ENCODE measurements around the gene YES1.
"Not testable (repeated sequence)": the region's sequence is repeated elsewhere in the genome, so short reads cannot be mapped to it uniquely, and the experiment has no call there.

The YES1 gene

DNA sequence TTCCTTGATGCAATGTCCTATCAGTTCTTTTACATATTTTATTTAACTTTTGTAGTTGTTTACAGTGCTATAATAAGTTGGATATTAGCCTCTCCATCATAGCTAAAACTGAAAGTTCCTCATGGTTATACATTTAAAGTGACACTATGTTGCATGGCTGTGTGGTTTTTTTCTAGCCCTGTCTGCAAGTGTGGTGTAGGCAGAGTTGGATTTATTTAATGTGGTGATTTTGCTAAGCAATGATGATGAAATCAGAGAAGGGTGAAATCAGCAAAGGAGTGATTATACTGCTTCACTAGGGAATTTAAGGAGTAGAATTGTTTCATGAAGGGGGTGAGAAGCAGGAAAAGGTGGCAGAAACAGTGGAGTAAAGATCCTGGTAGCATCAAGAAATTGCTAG lies 81.3 kb downstream of the YES1 start:
- in situ Hi-C loops (cut with MboI; ENCODE audit: low sequenced_read_pairs) = no loop called here

- in situ Hi-C loops (cut with MboI; ENCODE audit: low sequenced_read_pairs) = not testable (repeated sequence)
These were observed 81.9 kb downstream of the YES1 start for GRCh38 chr18:730120-730519.

DNA sequence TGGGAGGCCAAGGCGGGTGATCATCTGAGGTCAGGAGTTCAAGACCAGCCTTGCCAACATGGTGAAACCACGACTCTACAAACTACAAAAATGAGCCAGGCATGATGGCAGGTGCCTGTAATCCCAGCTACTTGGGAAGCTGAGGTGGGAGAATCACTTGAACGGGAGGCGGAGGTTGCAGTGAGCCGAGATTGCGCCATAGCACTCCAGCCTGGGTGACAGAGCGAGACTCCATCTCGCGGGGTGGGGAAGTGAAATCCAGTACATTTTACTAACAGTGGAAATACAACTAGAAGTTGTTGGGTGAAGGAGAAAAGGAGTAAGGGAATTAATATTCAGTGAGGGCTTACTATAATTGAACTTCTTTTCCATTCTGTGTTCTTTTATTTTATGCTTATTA lies 86.4 kb downstream of the YES1 start:
- in situ Hi-C loops (cut with MboI; ENCODE audit: low sequenced_read_pairs) = no loop called here

GRCh38 chr18:723541-724080 lies 88.4 kb downstream of the YES1 start:
- in situ Hi-C loops (cut with MboI; ENCODE audit: low sequenced_read_pairs) = no loop called here

DNA sequence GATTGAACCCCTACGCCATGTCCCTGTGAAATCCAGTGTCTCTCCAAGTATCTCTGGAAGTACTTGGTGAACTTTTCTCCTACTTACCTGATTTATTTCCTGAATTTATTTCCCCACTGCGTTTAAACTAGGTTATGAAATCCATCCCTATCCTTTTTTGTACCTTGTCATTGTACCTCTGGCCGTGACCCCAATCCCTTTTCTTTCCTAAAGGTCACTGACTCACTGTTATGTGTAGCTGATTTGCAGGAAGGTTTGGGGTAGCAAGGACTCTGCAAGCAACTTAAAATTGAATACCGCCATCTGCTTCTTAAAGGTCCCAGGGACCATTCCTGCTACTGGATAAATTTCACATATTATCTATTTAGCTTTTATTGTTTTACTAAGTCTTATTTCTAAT lies 95.0 kb downstream of the YES1 start:
- in situ Hi-C loops (cut with MboI; ENCODE audit: low sequenced_read_pairs) = no loop called here

DNA sequence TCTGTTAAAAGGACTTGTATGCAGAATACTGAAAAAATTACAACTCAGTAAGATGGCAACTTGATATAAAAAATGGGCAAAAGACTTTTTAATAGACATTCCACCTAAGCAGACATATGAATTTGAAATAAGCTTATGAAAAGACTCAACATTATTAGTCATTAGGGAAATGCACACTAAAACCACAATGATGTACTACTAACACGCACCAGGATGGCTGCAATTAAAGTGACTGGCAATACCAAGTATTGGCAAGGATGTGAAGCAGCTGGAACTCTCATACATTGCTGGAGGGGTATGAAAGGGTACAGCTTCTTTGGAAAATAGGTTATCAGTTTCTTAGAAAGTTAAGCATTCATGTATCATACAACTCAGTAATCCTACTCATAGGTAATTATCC lies 96.4 kb downstream of the YES1 start:
- in situ Hi-C loops (cut with MboI; ENCODE audit: low sequenced_read_pairs) = no loop called here

DNA sequence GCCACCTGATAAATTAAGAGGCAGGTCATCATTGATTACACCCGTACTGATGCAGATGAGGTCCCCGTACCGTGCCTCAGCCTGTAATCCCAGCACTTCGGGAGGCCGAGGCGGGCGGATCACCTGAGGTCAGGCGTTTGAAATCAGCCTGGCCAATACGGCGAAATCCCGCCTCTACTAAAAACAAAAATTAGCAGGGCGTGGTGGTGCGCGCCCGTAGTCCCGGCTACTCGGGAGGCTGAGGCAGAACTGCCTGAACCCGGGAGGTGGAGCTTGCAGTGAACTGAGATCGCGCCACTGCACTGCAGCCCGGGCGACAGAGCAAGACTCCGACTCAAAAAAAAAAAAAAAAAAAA lies 98.9 kb downstream of the YES1 start:
- in situ Hi-C loops (cut with MboI; ENCODE audit: low sequenced_read_pairs) = no loop called here

DNA sequence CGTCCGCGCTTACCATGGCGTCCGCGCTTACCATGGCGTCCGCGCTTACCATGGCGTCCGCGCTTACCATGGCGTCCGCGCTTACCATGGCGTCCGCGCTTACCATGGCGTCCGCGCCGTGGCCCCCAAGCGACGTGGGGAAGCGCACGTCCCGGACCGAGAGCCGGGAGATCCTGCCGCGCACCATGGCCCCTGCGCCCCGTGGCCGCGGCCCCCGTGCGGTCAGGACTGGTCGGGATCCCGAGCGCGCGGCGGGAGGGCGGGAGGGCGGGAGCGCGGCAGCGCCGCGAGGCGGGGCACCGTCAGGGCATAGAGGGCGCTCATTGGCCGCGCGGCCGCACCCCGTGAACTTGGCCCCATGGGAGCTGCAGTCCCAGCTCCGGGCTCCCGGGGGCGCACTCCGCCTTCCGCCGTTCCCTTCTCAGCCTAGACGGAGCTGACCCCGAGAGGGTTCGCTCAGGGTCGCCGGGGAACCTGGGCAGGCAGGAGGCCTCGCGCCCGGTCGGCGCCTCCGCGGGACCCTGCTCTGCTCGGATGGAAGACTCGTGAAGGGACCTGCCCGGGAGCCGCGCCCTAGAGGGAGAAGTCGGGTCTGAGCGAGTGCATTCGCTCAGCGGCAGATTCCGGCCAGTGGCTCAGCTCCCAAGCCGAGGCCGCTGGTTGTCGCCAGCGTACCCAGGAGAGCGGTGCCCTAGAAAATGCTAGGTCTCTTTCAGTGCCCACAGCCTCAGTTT lies 99.5 kb downstream of the YES1 start, which contains the start of gene ENOSF1:
Gene ENOSF1 (minus strand): TSS at position 230 of the 734 bp plus-strand sequence. CDS start 43 bp downstream, at position 187.
- in situ Hi-C loops (cut with MboI; ENCODE audit: low sequenced_read_pairs) = no loop called here

- in situ Hi-C loops (cut with MboI; ENCODE audit: low sequenced_read_pairs) = no loop called here
These were observed 100.2 kb downstream of the YES1 start for GRCh38 chr18:711657-712400.

GRCh38 chr18:711310-711656 lies 100.8 kb downstream of the YES1 start:
- in situ Hi-C loops (cut with MboI; ENCODE audit: low sequenced_read_pairs) = no loop called here

DNA sequence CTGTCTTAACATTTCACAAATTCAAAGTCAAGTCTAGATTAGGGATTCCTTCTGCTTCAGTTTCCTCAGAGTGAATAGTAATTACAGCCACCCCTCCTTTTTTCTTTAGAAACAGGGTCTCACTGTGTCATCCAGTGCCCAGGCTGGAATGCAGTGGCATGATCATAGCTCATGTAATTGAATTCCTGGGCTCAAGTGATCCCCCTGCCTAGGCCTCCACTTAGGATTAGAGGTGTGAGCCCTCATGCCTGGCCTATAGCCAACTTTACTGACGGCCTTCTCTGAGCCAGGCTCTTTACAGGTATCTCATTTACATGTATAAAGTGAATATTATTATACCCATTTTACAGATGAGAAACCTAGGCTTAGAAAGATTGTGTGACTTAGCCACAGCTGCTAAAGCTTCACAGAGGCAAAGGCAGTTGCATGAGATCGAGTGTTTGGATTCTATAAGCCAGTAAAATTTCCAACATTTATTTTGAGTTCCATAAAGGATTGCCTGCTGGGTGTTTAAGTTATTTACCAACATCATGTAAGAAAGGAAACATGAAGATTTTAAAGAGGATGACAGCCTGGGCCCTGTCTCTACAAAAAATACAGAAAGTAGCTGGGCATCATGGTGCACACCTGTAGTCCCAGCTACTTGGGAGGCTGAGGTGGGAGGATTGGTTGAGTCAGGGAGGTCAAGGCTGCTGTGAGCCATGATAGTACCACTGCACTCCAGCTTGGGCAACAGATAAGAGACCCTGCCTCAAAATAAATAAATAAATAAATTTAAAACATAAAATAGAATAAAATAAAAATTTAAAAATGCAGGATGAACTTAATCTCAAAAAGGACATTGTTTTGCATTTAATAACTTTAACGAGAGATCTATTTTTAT lies 101.4 kb downstream of the YES1 start:
- in situ Hi-C loops (cut with MboI; ENCODE audit: low sequenced_read_pairs) = no loop called here

- in situ Hi-C loops (cut with MboI; ENCODE audit: low sequenced_read_pairs) = no loop called here
These were observed 102.3 kb downstream of the YES1 start for GRCh38 chr18:709771-710170.

DNA sequence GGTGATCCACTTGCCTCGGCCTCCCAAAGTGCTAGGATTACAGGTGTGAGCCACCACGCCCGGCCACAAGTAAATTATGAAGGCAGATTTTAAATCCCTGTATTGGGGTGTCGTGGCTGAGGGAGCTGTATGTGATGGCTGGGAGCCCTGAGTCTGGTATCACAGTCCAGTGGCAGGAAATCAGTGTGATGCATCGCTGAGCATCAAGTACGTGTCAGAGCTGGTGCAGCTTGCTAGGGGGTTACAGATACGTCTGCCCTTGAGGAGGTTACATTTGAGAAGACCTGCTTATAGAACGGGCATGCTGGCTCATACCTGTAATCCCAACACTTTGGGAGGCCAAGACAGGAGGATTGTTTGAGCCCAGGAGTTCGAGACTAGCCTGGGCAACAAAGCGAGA lies 103.9 kb downstream of the YES1 start:
- in situ Hi-C loops (cut with MboI; ENCODE audit: low sequenced_read_pairs) = no loop called here

GRCh38 chr18:706405-706804 lies 105.6 kb downstream of the YES1 start:
- in situ Hi-C loops (cut with MboI; ENCODE audit: low sequenced_read_pairs) = no loop called here

DNA sequence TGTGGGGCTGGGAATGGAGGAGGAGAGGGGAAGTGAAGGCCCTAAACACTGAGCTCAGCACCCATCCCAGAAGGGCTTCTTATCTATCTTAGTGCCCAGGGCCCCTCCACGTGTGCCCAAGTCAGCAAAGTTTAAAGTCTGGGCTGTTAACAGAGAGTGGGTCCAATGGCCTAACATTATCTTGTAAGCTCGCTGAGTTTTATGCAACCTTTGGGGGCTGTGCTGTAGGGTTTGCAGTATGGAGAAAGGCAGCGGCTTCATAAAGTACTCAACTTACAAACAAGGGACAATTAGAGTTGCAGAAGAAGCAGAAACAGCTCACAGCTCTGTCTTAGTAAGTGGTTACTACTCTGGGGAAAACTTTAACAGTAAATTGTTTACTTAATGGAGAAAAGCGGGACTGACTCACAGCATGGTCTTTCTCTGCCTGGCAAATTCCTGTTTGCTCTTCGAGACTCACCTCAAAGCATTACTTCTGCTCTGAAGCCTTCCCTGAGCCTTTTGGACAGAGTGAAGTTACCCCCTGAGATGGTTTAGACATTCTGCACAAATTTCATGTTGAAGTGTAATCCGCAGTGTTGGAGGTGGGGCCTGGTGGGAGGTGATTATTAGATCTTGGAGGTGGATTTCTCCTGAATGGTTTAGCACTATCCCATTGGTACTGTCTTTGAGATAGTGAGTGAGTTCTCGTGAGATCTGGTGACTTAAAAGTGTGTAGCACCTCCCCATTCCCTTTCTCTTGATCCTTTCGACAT lies 108.7 kb downstream of the YES1 start:
- in situ Hi-C loops (cut with MboI; ENCODE audit: low sequenced_read_pairs) = no loop called here

GRCh38 chr18:697800-698199 lies 114.2 kb downstream of the YES1 start:
- in situ Hi-C loops (cut with MboI; ENCODE audit: low sequenced_read_pairs) = no loop called here

GRCh38 chr18:697012-697411 lies 115.0 kb downstream of the YES1 start:
- in situ Hi-C loops (cut with MboI; ENCODE audit: low sequenced_read_pairs) = no loop called here

DNA sequence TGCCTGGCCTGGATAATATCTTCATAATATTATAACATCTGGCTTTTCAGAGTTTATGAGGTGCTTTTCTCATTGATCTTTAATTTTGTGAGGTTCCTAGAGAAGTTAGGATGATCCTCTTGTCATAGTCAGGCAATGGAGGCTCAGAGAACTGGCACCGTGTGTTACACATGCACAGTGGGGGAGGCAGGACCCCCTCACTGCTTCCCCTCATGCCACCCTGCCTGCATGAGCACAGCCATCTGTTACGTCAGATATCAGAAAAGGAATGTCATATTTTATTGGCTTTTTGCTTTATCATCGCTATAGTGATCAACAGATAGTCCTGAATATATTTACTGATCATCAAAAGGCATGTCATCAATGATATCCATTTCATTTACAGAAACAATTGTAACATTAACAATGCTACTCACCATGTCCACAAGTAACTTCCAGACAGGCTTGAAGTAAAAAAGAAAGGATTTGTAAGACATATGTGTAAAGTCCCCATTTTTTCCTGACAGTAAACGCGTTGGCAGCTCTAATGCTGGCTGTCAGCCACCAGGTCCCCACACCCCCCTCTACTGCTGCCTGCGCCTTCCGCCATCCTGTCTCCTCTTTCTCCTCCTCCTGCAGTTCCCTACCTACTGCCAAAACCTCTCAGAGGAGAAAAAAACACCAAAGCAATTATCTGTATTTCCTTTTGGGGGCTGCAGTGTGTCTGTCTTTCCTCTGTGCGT lies 118.4 kb downstream of the YES1 start:
- in situ Hi-C loops (cut with MboI; ENCODE audit: low sequenced_read_pairs) = no loop called here

GRCh38 chr18:692824-693223 lies 119.2 kb downstream of the YES1 start:
- in situ Hi-C loops (cut with MboI; ENCODE audit: low sequenced_read_pairs) = no loop called here

GRCh38 chr18:688323-688722 lies 123.7 kb downstream of the YES1 start:
- in situ Hi-C loops (cut with MboI; ENCODE audit: low sequenced_read_pairs) = no loop called here
